Measurements from ENCODE around the gene RBSN. TPM values are rescaled to one million over a fixed set of nuclear protein-coding genes. Genes with fewer than 3 reads are reported as not detected.

The RBSN gene
- total RNA-seq, 1 experiment from 2014 or later, result 20.7 TPM

GRCh38 chr3:15043408-15044171 is 55.4 kb downstream of the RBSN start:
- no peak overlapping the region for H2AFZ ChIP-seq
- ChIA-PET POLR2A (ENCODE audit: unreplicated experiment) (no interaction called here), CTCF (no interaction called here)
- H3K27ac ChIP-seq, result no peak overlapping the region
- H3K27me3 ChIP-seq (ENCODE audit: insufficient read depth, low read depth), result no peaks in the 10 kb centered on the region
- H3K79me2 ChIP-seq (ENCODE audit: low read depth), result no peaks in the 10 kb centered on the region
- peaks cover 68% of the 10 kb centered on the region for H3K36me3 ChIP-seq (ENCODE audit: low read depth)
- H3K4me2 ChIP-seq, result no peak overlapping the region
- no peaks in the 10 kb centered on the region for H3K9me2 ChIP-seq (ENCODE audit: insufficient read depth)
- no peak overlapping the region for H3K4me3 ChIP-seq
- peaks cover 12% of the 10 kb centered on the region; the same call in 1 of the 2 replicates for H3F3A ChIP-seq (ENCODE audit: insufficient read depth, low read depth)
- no peak for TF ChIP-seq EZH2 (IDR thresholded peaks at IDR 0.05; ENCODE audit: low read depth)
- peaks cover 25% of the 10 kb centered on the region for H4K20me1 ChIP-seq (ENCODE audit: insufficient read depth)
- BruUV-seq (replicated peaks), result no TSS peak
- intact Hi-C loops (cut with micrococcal nuclease; ENCODE audit: unreplicated experiment), result no loop called here
- no peaks in the 10 kb centered on the region for H3K9me3 ChIP-seq (ENCODE audit: insufficient read depth, low read depth)
- DNase-seq, result no peak
- H3K4me1 ChIP-seq (replicated peaks; ENCODE audit: insufficient read depth), result no peaks in the 10 kb centered on the region

- H4K20me1 ChIP-seq (ENCODE audit: insufficient read depth), result peaks cover 19% of the 10 kb centered on the region
- no peaks in the 10 kb centered on the region for H3K9me3 ChIP-seq (ENCODE audit: insufficient read depth, low read depth)
- no TSS peak for BruUV-seq (replicated peaks)
- no peaks in the 10 kb centered on the region for H3K4me1 ChIP-seq (replicated peaks; ENCODE audit: insufficient read depth)
- no peak overlapping the region for H3K4me3 ChIP-seq
- H3F3A ChIP-seq (ENCODE audit: insufficient read depth, low read depth), result peaks cover 12% of the 10 kb centered on the region; the same call in 1 of the 2 replicates
- no peaks in the 10 kb centered on the region for H3K79me2 ChIP-seq (ENCODE audit: low read depth)
- no peak overlapping the region for H3K27ac ChIP-seq
- H3K9me2 ChIP-seq (ENCODE audit: insufficient read depth), result no peaks in the 10 kb centered on the region
- peaks cover 65% of the 10 kb centered on the region for H3K36me3 ChIP-seq (ENCODE audit: low read depth)
- no peak overlapping the region for H3K4me2 ChIP-seq
- ChIA-PET POLR2A (ENCODE audit: unreplicated experiment) (interaction anchor here (0.5 kb wide), 1 partner anchor 12 kb away, joined by 3 read pairs; no protein-coding TSS in a partner anchor), CTCF (no interaction called here)
- no peak for DNase-seq
- intact Hi-C loops (cut with micrococcal nuclease; ENCODE audit: unreplicated experiment), result no loop called here
- TF ChIP-seq CTCF (conservative IDR thresholded peaks at IDR 0.05), result no peak
- no peak for TF ChIP-seq EZH2 (IDR thresholded peaks at IDR 0.05; ENCODE audit: low read depth)
- H2AFZ ChIP-seq, result no peak overlapping the region
- H3K27me3 ChIP-seq (ENCODE audit: insufficient read depth, low read depth), result no peaks in the 10 kb centered on the region
These were observed 56.0 kb downstream of the RBSN start for GRCh38 chr3:15042936-15043335.

GRCh38 chr3:15041950-15042349 is 57.0 kb downstream of the RBSN start:
- POLR2A ChIA-PET (ENCODE audit: unreplicated experiment), result no interaction called here

More at GRCh38 chr3:15041950-15042349, 57.0 kb downstream of the RBSN start:
- TF ChIP-seq CTCF (conservative IDR thresholded peaks at IDR 0.05), result no peak
- TF ChIP-seq EZH2 (IDR thresholded peaks at IDR 0.05; ENCODE audit: low read depth), result no peak
- no peak overlapping the region for H2AFZ ChIP-seq
- H3K36me3 ChIP-seq (ENCODE audit: low read depth), result peaks cover 62% of the 10 kb centered on the region
- no peaks in the 10 kb centered on the region for H3K9me2 ChIP-seq (ENCODE audit: insufficient read depth)
- H3K4me1 ChIP-seq (replicated peaks; ENCODE audit: insufficient read depth), result no peaks in the 10 kb centered on the region
- H3K9me3 ChIP-seq (ENCODE audit: insufficient read depth, low read depth), result no peaks in the 10 kb centered on the region
- intact Hi-C loops (cut with micrococcal nuclease; ENCODE audit: unreplicated experiment), result no loop called here
- H3K79me2 ChIP-seq (ENCODE audit: low read depth), result no peaks in the 10 kb centered on the region
- H3K4me2 ChIP-seq, result no peak overlapping the region
- BruUV-seq (replicated peaks), result no TSS peak
- H4K20me1 ChIP-seq (ENCODE audit: insufficient read depth), result peaks cover 19% of the 10 kb centered on the region; the same call in 1 of the 2 replicates
- CTCF ChIA-PET, result no interaction called here
- DNase-seq, result no peak
- no peaks in the 10 kb centered on the region for H3K27me3 ChIP-seq (ENCODE audit: insufficient read depth, low read depth)
- no peak overlapping the region for H3K4me3 ChIP-seq
- H3F3A ChIP-seq (ENCODE audit: insufficient read depth, low read depth), result peaks cover 7% of the 10 kb centered on the region; the same call in 1 of the 2 replicates
- H3K27ac ChIP-seq, result no peak overlapping the region

Measured in PC-9 (cell line).